Measurements from ENCODE around the gene CDC42BPG.
"Not testable (repeated sequence)": the region's sequence is repeated elsewhere in the genome, so short reads cannot be mapped to it uniquely, and the experiment has no call there.

The CDC42BPG gene

GRCh38 chr11:64832467-64833197 is 11.8 kb downstream of the CDC42BPG start:
- no peak for DNase-seq

GRCh38 chr11:64831411-64831891 is 13.0 kb downstream of the CDC42BPG start:
- no peak for DNase-seq

- no peak for DNase-seq
Measured at GRCh38 chr11:64829536-64830251, 14.8 kb downstream of the CDC42BPG start.

- DNase-seq = no peak
Measured at GRCh38 chr11:64827451-64827839, 17.0 kb downstream of the CDC42BPG start.

- no peak for DNase-seq
Measured at GRCh38 chr11:64826578-64827450, 17.6 kb downstream of the CDC42BPG start.

- no peak for DNase-seq
Measured at GRCh38 chr11:64826062-64826461, 18.4 kb downstream of the CDC42BPG start.

- no peak for DNase-seq
Measured at GRCh38 chr11:64823568-64824119, 20.8 kb downstream of the CDC42BPG start.

- DNase-seq = no peak
Measured at GRCh38 chr11:64817476-64817875, 27.0 kb downstream of the CDC42BPG start.

- not testable (repeated sequence) for DNase-seq
Measured at GRCh38 chr11:64815433-64815832, 29.0 kb downstream of the CDC42BPG start.

GRCh38 chr11:64814712-64815187 is 29.7 kb downstream of the CDC42BPG start:
- DNase-seq = no peak

GRCh38 chr11:64813826-64814225 is 30.6 kb downstream of the CDC42BPG start:
- no peak for DNase-seq

- DNase-seq = no peak
Measured at GRCh38 chr11:64810891-64811272, 33.6 kb downstream of the CDC42BPG start.

- DNase-seq = peak; percentile 87
Measured at GRCh38 chr11:64810271-64810890, 34.1 kb downstream of the CDC42BPG start, which contains the start of gene MEN1. MEN1 (minus strand) TSS chr11:64810551; CDS start chr11:64810109, 442 bp downstream.

- DNase-seq = no peak
Measured at GRCh38 chr11:64809781-64810241, 34.6 kb downstream of the CDC42BPG start.

GRCh38 chr11:64805481-64805880 is 39.0 kb downstream of the CDC42BPG start:
- DNase-seq = no peak

GRCh38 chr11:64804346-64805210 is 39.9 kb downstream of the CDC42BPG start:
- no peak for DNase-seq

GRCh38 chr11:64803846-64804345 is 40.6 kb downstream of the CDC42BPG start:
- no peak for DNase-seq

- DNase-seq = peak; percentile 22
Measured at GRCh38 chr11:64803158-64803845, 41.2 kb downstream of the CDC42BPG start, which contains the start of gene MAP4K2. MAP4K2 (minus strand) TSS chr11:64803214; CDS start chr11:64803149, 65 bp downstream.

- no peak for DNase-seq
Measured at GRCh38 chr11:64802370-64803157, 41.9 kb downstream of the CDC42BPG start.

Data from NCI-H2081 treated with DMSO at 0.1 percent for 48 hours (cell line).